ENCODE data around the gene GRN. TPM values are rescaled to one million over a fixed set of nuclear protein-coding genes. Genes with fewer than 3 reads are reported as not detected.

The GRN gene
- total RNA-seq, 2 experiments from 2014 or later, result 59.7 to 62.4 TPM

Other genes starting within 250 kb of the GRN start
- gene HDAC5, start 221.7 kb upstream of the GRN start, total RNA-seq, result 10 to 100 TPM; 18.0 to 19.0 TPM
- 10 to 100 TPM; 17.9 to 19.8 TPM for gene HROB, start 203.4 kb upstream of the GRN start, total RNA-seq
- gene ASB16, start 174.6 kb upstream of the GRN start, total RNA-seq, result under 1 TPM in 1 of 2 experiments, not detected in 1; 0.19 TPM
- 10 to 100 TPM; 21.8 to 21.9 TPM for gene TMUB2, start 158.3 kb upstream of the GRN start, total RNA-seq
- 10 to 100 TPM; 63.4 to 69.7 TPM for gene ATXN7L3, start 145.4 kb upstream of the GRN start, total RNA-seq
- gene UBTF, start 125.6 kb upstream of the GRN start, total RNA-seq, result 100 to 1,000 TPM; 112 to 118 TPM
- not detected for gene SLC4A1, start 77.2 kb upstream of the GRN start, total RNA-seq
- gene RUNDC3A, start 36.7 kb upstream of the GRN start, total RNA-seq, result not detected
- gene SLC25A39, start 20.5 kb upstream of the GRN start, total RNA-seq, result 100 to 1,000 TPM; 121 to 122 TPM
- gene FAM171A2, start 18.6 kb downstream of the GRN start, total RNA-seq, result under 1 TPM; 0.19 to 0.21 TPM
- 1 to 10 TPM; 1.0 to 1.4 TPM for gene ITGA2B, start 44.3 kb downstream of the GRN start, total RNA-seq
- 10 to 100 TPM; 38.5 to 40.8 TPM for gene GPATCH8, start 158.1 kb downstream of the GRN start, total RNA-seq
- not detected for gene FZD2, start 212.2 kb downstream of the GRN start, total RNA-seq